ENCODE measurements around the gene MTHFD2L. TPM values are rescaled to one million over a fixed set of nuclear protein-coding genes. Genes with fewer than 3 reads are reported as not detected.

The MTHFD2L gene
- total RNA-seq, 4 donors from 2014 or later: 11.4 to 23.7 (median 17.8) TPM

DNA sequence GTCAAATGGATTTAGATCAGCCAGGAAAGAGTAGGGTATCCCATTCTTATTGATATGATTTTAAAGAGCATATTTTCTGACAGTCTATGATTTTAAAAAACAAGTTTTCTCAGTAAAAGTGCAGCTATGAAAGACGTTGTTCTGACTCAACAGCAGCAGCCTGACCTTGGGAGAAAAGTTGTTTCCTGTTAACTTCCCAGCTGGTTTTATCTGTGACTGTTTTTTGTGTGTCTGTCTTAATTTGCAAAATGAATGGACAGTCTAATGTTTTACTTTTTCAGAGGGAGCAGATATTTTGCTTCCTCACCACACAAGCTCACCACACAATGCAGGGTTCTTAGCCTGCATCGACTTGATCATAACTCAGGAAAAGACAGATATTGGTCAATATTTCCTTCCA, 764 bp upstream of the MTHFD2L start:
- no peaks in the 10 kb centered on the region for H3K27me3 ChIP-seq
- H3K36me3 ChIP-seq: peaks cover 0 to 15% (median 0%) of the 10 kb centered on the region in 3 donors
- no peak for DNase-seq (ENCODE audit: low spot score in 2 of 2)
- peak overlapping the region; percentile 81 to 94 (median 85) for H3K27ac ChIP-seq
- WGBS, 2 donors: 6 to 8% methylated on average over 2 of the region's 2 CpGs
- TF ChIP-seq EP300 (IDR thresholded peaks at IDR 0.05) (no peak), POLR2A (IDR thresholded peaks at IDR 0.05) (no peak)
- TF ChIP-seq, protein P1, sequence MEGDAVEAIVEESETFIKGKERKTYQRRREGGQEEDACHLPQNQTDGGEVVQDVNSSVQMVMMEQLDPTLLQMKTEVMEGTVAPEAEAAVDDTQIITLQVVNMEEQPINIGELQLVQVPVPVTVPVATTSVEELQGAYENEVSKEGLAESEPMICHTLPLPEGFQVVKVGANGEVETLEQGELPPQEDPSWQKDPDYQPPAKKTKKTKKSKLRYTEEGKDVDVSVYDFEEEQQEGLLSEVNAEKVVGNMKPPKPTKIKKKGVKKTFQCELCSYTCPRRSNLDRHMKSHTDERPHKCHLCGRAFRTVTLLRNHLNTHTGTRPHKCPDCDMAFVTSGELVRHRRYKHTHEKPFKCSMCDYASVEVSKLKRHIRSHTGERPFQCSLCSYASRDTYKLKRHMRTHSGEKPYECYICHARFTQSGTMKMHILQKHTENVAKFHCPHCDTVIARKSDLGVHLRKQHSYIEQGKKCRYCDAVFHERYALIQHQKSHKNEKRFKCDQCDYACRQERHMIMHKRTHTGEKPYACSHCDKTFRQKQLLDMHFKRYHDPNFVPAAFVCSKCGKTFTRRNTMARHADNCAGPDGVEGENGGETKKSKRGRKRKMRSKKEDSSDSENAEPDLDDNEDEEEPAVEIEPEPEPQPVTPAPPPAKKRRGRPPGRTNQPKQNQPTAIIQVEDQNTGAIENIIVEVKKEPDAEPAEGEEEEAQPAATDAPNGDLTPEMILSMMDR (IDR thresholded peaks at IDR 0.05): no peak
- peaks cover 0 to 25% (median 7%) of the 10 kb centered on the region in 4 donors for H3K4me1 ChIP-seq
- peak overlapping the region; percentile 42 to 78 (median 64) for H3K4me3 ChIP-seq
- H3K9me3 ChIP-seq: no peaks in the 10 kb centered on the region

DNA sequence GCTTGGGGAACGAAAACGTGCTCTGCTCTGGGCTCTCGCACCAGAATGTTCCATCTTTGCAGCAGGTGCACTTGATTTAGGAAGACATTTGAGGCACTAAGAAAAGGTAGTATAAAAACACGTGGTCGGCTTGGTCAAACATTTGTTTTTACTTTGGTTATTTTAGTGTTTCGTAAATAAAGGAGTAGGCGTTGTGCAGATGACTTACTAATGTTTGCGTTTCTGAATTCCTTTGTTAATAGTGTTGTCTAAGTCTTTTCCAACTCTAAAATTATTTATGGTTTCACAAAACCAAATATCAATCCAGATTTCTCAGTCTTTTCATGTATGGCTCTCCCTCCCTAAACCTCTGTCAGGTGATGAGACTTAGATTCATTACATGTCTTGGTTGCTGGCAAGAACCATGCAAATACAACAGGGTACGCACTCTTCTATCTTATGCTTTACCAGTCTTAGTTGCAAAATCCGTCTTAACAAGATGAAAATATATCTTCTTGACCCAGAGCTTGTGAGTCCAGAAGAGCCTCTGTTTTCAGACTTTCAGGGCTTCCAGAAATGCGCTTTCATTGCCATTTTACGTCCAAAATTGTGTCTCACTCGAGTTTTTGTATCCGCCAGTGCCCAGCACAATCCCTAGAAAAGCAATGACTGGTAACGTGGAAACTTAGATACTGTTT, 686 bp downstream of the MTHFD2L start:
- no peak for TF ChIP-seq EP300 (IDR thresholded peaks at IDR 0.05)
- no peak for TF ChIP-seq POLR2A (IDR thresholded peaks at IDR 0.05)
- TF ChIP-seq, protein P1 (IDR thresholded peaks at IDR 0.05): no peak
- H3K27me3 ChIP-seq: no peaks in the 10 kb centered on the region
- peaks cover 0 to 17% (median 0%) of the 10 kb centered on the region in 3 donors for H3K36me3 ChIP-seq
- peaks cover 0 to 25% (median 7%) of the 10 kb centered on the region in 4 donors for H3K4me1 ChIP-seq
- H3K9me3 ChIP-seq: no peaks in the 10 kb centered on the region
- DNase-seq (ENCODE audit: low spot score in 2 of 2): no peak
- peak overlapping the region; percentile 81 to 94 (median 85) for H3K27ac ChIP-seq
- WGBS, 2 donors: 13% methylated on average over 15 of the region's 15 CpGs
- H3K4me3 ChIP-seq: peak overlapping the region; percentile 42 to 78 (median 64)

DNA sequence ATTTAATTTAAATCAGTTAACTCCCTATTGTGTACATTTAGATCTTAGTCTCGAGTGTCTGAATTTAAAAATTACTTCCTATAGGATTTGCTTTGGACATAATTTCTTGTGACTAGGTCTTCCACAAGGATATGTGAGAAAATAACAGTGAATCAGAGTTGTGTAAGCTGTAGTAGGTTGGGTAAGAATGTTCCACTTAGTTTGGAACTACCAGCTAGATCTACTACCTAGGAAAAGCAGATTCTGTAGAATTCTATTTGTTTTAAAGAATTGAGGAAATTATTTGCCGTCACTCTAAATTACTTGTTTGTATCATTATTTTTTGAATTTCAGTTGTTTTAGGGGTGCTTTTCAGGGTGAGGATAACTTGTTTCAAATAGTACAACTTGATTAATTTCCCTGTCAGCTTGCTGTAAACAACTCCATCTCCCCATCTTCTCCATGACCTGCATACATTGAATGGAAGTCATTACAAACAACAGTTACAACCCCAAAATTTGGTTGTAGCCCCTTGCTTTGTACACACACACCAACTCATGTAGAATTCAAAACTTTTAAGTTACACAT, 1.3 kb downstream of the MTHFD2L start:
- WGBS, 2 donors: 57 to 62% methylated on average over 2 of the region's 2 CpGs
- peak overlapping the region in 3 of 4 donors; percentile 42 to 78 (median 74) for H3K4me3 ChIP-seq
- no peak for TF ChIP-seq EP300 (IDR thresholded peaks at IDR 0.05)
- TF ChIP-seq, protein P1 (IDR thresholded peaks at IDR 0.05): no peak
- no peak for TF ChIP-seq POLR2A (IDR thresholded peaks at IDR 0.05)

GRCh38 chr4:74161666-74162450, 3.9 kb downstream of the MTHFD2L start:
- H3K36me3 ChIP-seq: peaks cover 0 to 26% (median 0%) of the 10 kb centered on the region in 3 donors
- peaks cover 0 to 22% (median 7%) of the 10 kb centered on the region in 4 donors for H3K4me1 ChIP-seq
- H3K9me3 ChIP-seq: no peaks in the 10 kb centered on the region
- H3K27me3 ChIP-seq: no peaks in the 10 kb centered on the region
- 78 to 83% methylated on average over 3 of the region's 3 CpGs for WGBS, 2 donors
- no peak overlapping the region for H3K27ac ChIP-seq
- H3K4me3 ChIP-seq: no peak overlapping the region
- no peak for DNase-seq (ENCODE audit: low spot score in 2 of 2)
- TF ChIP-seq POLR2A (IDR thresholded peaks at IDR 0.05): no peak
- TF ChIP-seq EP300 (IDR thresholded peaks at IDR 0.05): no peak
- TF ChIP-seq, protein P1 (IDR thresholded peaks at IDR 0.05): no peak

More for the DNA sequence above, 1.3 kb downstream of the MTHFD2L start:
- peak overlapping the region in 3 of 4 donors; percentile 81 to 94 (median 88) for H3K27ac ChIP-seq
- no peaks in the 10 kb centered on the region for H3K9me3 ChIP-seq
- H3K4me1 ChIP-seq: peaks cover 0 to 25% (median 7%) of the 10 kb centered on the region in 4 donors
- H3K36me3 ChIP-seq: peaks cover 0 to 20% (median 0%) of the 10 kb centered on the region in 3 donors
- DNase-seq (ENCODE audit: low spot score in 2 of 2): no peak
- H3K27me3 ChIP-seq: no peaks in the 10 kb centered on the region
